ENCODE results near the gene CDCP2. TPM values are rescaled to one million over a fixed set of nuclear protein-coding genes. Genes with fewer than 3 reads are reported as not detected.

The CDCP2 gene
- 0.22 TPM for polyA plus RNA-seq (2013, experiment 1 of 2)
- 0.10 TPM for polyA plus RNA-seq (2013, experiment 2 of 2)

DNA sequence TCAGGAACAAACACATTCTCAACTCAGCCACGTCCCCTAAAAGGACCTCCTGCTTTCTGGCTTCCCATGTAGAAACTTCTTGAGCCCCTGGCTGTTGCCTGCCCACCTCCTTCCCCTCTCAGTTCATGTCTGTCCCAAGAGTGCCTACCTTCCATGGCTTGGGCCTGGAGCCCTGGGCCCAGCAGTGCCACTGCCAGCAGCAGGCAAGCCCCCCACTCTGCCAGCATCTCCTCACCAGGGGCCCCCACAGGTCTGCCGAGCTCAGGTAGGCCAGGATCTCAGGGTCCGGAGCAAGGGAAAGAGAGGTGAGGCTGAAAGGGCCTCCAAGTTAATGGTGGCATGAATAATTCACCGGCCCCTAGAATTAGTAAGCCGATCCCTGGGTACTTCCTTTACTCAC lies at the start of gene CDCP2:
Gene CDCP2, minus strand, starts transcription at position 305 of the 400 bp plus-strand sequence. Its CDS starts 78 bp downstream, at position 227.
- Histone ChIP-seq H3K4me3 (ENCODE audit: extremely low read depth, insufficient read depth, low read length, poor library complexity, severe bottlenecking) (no peak within 1 kb of the TSS), H3K9me3 (ENCODE audit: control insufficient read depth, low read length) (no peaks in the 10 kb centered on the region), H3K4me1 (ENCODE audit: control insufficient read depth, insufficient read depth, low read length, poor library complexity, severe bottlenecking) (peaks cover 4% of the 10 kb centered on the region), H3K36me3 (ENCODE audit: control insufficient read depth, insufficient read depth, low read length) (no peaks in the 10 kb centered on the region), H3K27ac (ENCODE audit: low read depth, low read length, severe bottlenecking) (peak within 1 kb of the TSS; percentile 23)
- WGBS, 2 experiments (ENCODE audit: insufficient coverage in 2 of 2), result 95 to 100% methylated on average over 4 to 5 of the region's 5 CpGs

DNA sequence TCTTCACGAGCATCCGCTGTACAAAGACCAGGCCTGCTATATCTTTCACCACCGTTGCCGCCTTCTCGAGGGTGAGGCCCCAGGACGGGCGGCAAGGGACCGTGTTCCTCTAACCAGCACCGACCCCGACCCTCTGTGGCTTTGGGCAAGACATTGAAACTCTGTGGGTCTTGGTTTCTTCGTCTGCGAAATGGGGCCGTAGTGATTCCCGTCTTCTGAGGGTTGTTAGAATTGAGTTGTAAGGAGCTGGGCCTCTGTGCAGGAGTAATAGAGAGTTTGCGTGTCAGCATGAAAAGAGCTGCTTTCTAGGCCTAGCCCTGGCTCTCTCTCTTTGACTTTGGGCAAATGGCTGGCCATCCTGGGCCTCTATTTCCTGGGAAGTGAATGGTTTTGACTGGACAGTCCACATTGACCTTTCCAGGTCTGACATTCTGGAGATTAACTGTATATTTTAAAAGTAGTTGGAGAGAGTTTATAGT lies 47.8 kb upstream of the CDCP2 start:
- Histone ChIP-seq H3K4me3 (ENCODE audit: extremely low read depth, insufficient read depth, low read length, poor library complexity, severe bottlenecking) (peak overlapping the region; percentile 74), H3K4me1 (ENCODE audit: control insufficient read depth, insufficient read depth, low read length, poor library complexity, severe bottlenecking) (no peaks in the 10 kb centered on the region), H3K36me3 (ENCODE audit: control insufficient read depth, insufficient read depth, low read length) (peaks cover 33% of the 10 kb centered on the region), H3K9me3 (ENCODE audit: control insufficient read depth, low read length) (no peaks in the 10 kb centered on the region), H3K27ac (ENCODE audit: low read depth, low read length, severe bottlenecking) (no peak overlapping the region)
- WGBS, 2 experiments (ENCODE audit: insufficient coverage in 2 of 2), result 1 to 2% methylated on average over 12 to 14 of the region's 15 CpGs

DNA sequence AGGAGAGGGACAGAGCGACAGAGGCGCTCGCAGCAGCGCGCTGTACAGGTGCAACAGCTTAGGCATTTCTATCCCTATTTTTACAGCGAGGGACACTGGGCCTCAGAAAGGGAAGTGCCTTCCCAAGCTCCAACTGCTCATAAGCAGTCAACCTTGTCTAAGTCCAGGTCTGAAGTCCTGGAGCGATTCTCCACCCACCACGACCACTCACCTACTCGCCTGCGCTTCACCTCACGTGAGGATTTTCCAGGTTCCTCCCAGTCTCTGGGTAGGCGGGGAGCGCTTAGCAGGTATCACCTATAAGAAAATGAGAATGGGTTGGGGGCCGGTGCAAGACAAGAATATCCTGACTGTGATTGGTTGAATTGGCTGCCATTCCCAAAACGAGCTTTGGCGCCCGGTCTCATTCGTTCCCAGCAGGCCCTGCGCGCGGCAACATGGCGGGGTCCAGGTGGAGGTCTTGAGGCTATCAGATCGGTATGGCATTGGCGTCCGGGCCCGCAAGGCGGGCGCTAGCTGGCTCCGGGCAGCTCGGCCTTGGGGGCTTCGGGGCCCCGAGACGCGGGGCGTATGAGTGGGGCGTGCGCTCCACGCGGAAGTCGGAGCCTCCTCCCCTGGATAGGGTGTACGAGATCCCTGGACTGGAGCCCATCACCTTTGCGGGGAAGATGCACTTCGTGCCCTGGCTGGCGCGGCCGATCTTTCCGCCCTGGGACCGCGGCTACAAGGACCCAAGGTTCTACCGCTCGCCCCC lies 47.1 kb upstream of the CDCP2 start, which contains the start of the genes CYB5RL and MRPL37:
Gene CYB5RL, minus strand, starts transcription at position 266 of the 754 bp plus-strand sequence. CDS start 4,414 bp downstream, outside the sequence.
Gene MRPL37, plus strand, starts transcription at position 403 of the 754 bp plus-strand sequence. Its CDS starts 77 bp downstream, at position 480.
- Histone ChIP-seq H3K4me1 (ENCODE audit: control insufficient read depth, insufficient read depth, low read length, poor library complexity, severe bottlenecking) (no peaks in the 10 kb centered on the region), H3K27ac (ENCODE audit: low read depth, low read length, severe bottlenecking) (no peak within 1 kb of the TSS), H3K36me3 (ENCODE audit: control insufficient read depth, insufficient read depth, low read length) (peaks cover 27% of the 10 kb centered on the region), H3K4me3 (ENCODE audit: extremely low read depth, insufficient read depth, low read length, poor library complexity, severe bottlenecking) (peak within 1 kb of the TSS; percentile 74), H3K9me3 (ENCODE audit: control insufficient read depth, low read length) (no peaks in the 10 kb centered on the region)
- WGBS, 2 experiments (ENCODE audit: insufficient coverage in 2 of 2), result 0% methylated on average over 35 to 49 of the region's 51 CpGs

DNA sequence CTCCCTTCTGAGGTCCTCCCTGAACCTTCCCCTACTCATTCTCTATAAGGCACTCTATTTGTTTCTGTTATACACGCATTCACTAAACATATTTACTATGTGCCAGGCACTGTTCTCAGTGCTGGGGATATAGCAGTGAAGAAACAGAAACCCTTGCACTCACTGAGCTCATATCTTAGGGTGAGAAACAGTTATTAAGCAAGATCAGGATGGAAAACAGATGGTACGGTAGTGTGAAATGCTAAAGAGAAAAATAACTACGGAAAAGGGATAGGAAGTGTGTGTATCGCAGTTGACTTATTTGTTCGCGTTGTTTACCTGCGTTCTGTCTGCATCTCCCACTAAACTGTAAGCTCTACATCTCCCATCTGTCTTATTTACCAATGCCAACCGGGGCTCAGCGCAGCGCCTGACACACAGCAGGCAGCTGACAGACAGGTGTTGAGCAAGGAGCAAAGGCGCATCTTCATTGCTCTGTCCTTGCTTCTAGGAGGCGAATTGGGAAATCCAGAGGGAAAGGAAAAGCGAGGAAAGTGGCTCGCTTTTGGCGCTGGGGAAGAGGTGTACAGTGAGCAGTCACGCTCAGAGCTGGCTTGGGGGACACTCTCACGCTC lies 46.5 kb upstream of the CDCP2 start:
- H3K4me1 ChIP-seq (ENCODE audit: control insufficient read depth, insufficient read depth, low read length, poor library complexity, severe bottlenecking), result no peaks in the 10 kb centered on the region
- H3K27ac ChIP-seq (ENCODE audit: low read depth, low read length, severe bottlenecking), result no peak overlapping the region
- H3K4me3 ChIP-seq (ENCODE audit: extremely low read depth, insufficient read depth, low read length, poor library complexity, severe bottlenecking), result peak overlapping the region; percentile 74
- WGBS, 2 experiments (ENCODE audit: insufficient coverage in 2 of 2), result 12 to 21% methylated on average over 9 to 11 of the region's 17 CpGs
- H3K36me3 ChIP-seq (ENCODE audit: control insufficient read depth, insufficient read depth, low read length), result peaks cover 20% of the 10 kb centered on the region
- H3K9me3 ChIP-seq (ENCODE audit: control insufficient read depth, low read length), result no peaks in the 10 kb centered on the region

DNA sequence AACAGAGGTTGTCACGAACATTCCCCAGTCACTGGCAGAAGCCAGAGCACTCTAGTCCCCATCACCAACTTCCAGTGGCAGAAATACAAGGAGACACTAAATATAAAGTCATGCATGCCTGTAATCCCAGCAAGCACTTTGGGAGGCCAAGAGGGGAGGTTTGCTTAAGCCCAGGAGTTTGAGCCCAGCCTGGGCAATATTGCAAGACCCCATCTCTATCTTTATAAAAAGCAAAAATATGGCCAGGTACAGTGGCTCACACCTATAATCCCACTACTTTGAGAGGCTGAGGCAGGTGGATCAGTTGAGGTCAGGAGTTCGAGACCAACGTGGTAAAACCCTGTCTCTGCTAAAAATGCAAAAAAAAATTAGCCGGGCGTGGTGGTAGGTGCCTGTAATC lies 40.7 kb upstream of the CDCP2 start:
- Histone ChIP-seq H3K9me3 (ENCODE audit: control insufficient read depth, low read length) (no peaks in the 10 kb centered on the region), H3K36me3 (ENCODE audit: control insufficient read depth, insufficient read depth, low read length) (no peaks in the 10 kb centered on the region)

DNA sequence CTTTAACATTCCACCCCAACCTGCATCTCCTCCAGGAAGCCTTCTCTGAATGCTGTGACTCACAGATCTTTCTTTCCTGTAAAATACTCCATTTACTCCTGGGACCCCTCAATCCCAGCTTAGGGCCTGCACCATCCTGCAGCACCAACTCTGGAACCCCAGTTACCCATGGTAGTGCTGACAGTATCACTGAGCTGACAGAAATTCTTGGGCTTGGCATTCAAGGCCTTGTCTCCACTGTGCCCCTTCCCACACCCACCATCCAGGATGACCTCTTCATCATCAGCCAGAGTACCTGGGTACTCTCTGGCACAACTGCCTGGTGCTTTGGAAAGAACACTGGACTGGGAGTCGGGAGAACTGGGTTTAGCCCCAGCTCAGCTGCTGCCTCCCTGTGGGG lies 38.7 kb upstream of the CDCP2 start:
- 50% methylated on average over 1 of the region's 1 CpG; no CpG with 5 or more reads in 1 of the 2 experiments for WGBS, 2 experiments (ENCODE audit: insufficient coverage in 2 of 2)
- H3K9me3 ChIP-seq (ENCODE audit: control insufficient read depth, low read length), result no peaks in the 10 kb centered on the region
- no peak overlapping the region for H3K27ac ChIP-seq (ENCODE audit: low read depth, low read length, severe bottlenecking)
- no peak overlapping the region for H3K4me3 ChIP-seq (ENCODE audit: extremely low read depth, insufficient read depth, low read length, poor library complexity, severe bottlenecking)
- H3K4me1 ChIP-seq (ENCODE audit: control insufficient read depth, insufficient read depth, low read length, poor library complexity, severe bottlenecking), result no peaks in the 10 kb centered on the region
- no peaks in the 10 kb centered on the region for H3K36me3 ChIP-seq (ENCODE audit: control insufficient read depth, insufficient read depth, low read length)

More for the DNA sequence above, 40.7 kb upstream of the CDCP2 start:
- 95 to 96% methylated on average over 2 to 4 of the region's 5 CpGs for WGBS, 2 experiments (ENCODE audit: insufficient coverage in 2 of 2)
- no peak overlapping the region for H3K4me3 ChIP-seq (ENCODE audit: extremely low read depth, insufficient read depth, low read length, poor library complexity, severe bottlenecking)
- no peaks in the 10 kb centered on the region for H3K4me1 ChIP-seq (ENCODE audit: control insufficient read depth, insufficient read depth, low read length, poor library complexity, severe bottlenecking)
- H3K27ac ChIP-seq (ENCODE audit: low read depth, low read length, severe bottlenecking), result no peak overlapping the region

DNA sequence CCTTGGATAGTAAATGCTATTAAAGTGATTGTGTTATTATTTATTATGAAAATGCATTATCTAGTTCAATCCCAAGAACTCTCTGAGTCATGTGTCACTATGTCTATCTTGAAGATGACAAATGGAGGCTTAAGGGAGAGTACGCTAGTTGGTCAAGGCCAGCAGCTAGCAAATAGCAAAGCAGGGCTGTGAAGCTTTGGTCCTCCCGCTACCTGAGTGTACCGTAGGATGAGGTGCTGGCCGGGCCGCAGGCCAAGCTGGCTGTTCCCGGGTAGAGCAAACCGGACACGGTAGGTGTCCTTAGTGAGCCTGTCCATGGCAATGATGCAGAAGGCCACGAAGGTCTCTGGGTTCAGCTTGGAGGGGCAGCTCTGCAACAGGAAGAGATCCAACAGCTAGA lies 37.7 kb upstream of the CDCP2 start:
- H3K36me3 ChIP-seq (ENCODE audit: control insufficient read depth, insufficient read depth, low read length), result no peaks in the 10 kb centered on the region
- WGBS, 2 experiments (ENCODE audit: insufficient coverage in 2 of 2), result 89 to 97% methylated on average over 9 of the region's 9 CpGs
- H3K27ac ChIP-seq (ENCODE audit: low read depth, low read length, severe bottlenecking), result no peak overlapping the region
- H3K4me1 ChIP-seq (ENCODE audit: control insufficient read depth, insufficient read depth, low read length, poor library complexity, severe bottlenecking), result no peaks in the 10 kb centered on the region
- H3K4me3 ChIP-seq (ENCODE audit: extremely low read depth, insufficient read depth, low read length, poor library complexity, severe bottlenecking), result no peak overlapping the region
- H3K9me3 ChIP-seq (ENCODE audit: control insufficient read depth, low read length), result no peaks in the 10 kb centered on the region

DNA sequence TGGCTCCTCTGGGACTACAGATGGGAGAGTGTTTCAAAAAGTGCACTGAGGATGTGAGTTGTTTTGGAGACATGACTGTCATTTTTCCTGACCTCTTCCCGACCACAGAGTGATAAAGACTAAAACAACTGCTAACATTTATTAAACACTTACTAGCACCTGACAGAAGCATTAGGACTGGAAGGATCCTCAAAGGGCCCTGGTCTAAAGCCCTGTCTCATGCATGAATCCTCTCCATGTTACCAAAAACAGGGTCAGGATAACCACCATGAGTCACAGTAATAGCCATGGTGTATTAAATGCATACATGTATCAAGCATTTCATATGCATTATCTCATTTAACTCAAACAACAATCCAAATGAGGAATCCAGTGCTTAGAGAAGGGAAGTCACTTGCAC lies 35.5 kb upstream of the CDCP2 start:
- no peaks in the 10 kb centered on the region for H3K36me3 ChIP-seq (ENCODE audit: control insufficient read depth, insufficient read depth, low read length)
- H3K4me1 ChIP-seq (ENCODE audit: control insufficient read depth, insufficient read depth, low read length, poor library complexity, severe bottlenecking), result no peaks in the 10 kb centered on the region
- no CpG with 5 or more reads among the region's 1 CpG for WGBS, 2 experiments (ENCODE audit: insufficient coverage in 2 of 2)
- H3K4me3 ChIP-seq (ENCODE audit: extremely low read depth, insufficient read depth, low read length, poor library complexity, severe bottlenecking), result no peak overlapping the region
- no peaks in the 10 kb centered on the region for H3K9me3 ChIP-seq (ENCODE audit: control insufficient read depth, low read length)
- H3K27ac ChIP-seq (ENCODE audit: low read depth, low read length, severe bottlenecking), result no peak overlapping the region

DNA sequence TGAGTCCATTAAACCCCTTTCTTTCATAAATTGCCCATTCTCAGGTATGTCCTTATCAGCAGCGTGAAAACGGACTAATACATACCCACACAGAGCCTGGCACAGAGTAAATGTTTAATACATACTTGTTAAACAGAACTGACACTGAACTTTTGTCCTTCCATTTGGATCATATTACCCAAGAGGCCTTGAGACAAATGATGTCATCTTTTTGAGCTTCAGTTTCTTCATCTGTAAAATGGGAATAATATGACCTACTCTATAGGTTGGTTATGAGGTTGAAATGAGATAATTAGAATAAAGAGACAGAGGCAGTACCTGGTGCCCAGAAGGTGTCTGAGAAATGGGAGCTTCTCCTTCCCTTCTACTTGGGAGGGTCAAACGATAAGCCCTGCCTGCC lies 33.3 kb upstream of the CDCP2 start:
- 80 to 100% methylated on average over 1 to 3 of the region's 3 CpGs for WGBS, 2 experiments (ENCODE audit: insufficient coverage in 2 of 2)
- Histone ChIP-seq H3K36me3 (ENCODE audit: control insufficient read depth, insufficient read depth, low read length) (no peaks in the 10 kb centered on the region), H3K4me3 (ENCODE audit: extremely low read depth, insufficient read depth, low read length, poor library complexity, severe bottlenecking) (no peak overlapping the region)

DNA sequence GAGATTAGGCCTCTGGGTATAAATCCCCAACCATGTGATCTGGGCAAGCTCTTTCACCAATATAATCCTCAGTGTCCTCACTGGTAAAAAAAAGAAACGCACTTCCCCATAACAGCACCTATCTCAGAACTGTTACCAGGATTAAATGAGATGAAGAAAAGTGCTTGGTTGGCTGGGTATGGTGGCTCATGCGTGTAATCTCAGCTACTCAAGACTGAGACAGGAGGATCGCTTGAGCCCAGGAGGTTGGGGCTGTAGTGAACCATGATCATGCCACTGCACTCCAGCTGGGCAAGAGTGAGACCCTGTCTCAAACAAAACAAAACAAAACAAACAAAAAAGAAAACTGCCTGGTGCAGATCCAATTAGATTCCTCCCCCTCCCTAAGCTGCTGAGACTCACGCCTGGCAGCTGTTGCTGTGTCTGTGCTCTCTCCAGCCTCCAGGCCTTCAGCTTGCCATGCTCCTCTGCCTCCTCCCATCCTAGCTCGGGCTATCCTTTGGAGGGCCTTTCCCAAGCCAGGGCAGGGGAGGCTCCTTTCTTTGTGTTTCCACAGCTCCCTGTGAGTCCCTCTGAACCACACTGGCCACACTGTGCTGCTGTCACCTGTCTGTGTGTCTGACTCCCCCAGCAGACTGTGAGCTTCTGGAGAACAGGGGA lies 28.0 kb upstream of the CDCP2 start:
- no peaks in the 10 kb centered on the region for H3K4me1 ChIP-seq (ENCODE audit: control insufficient read depth, insufficient read depth, low read length, poor library complexity, severe bottlenecking)
- H3K9me3 ChIP-seq (ENCODE audit: control insufficient read depth, low read length), result no peaks in the 10 kb centered on the region
- 80 to 82% methylated on average over 3 of the region's 5 CpGs for WGBS, 2 experiments (ENCODE audit: insufficient coverage in 2 of 2)
- H3K4me3 ChIP-seq (ENCODE audit: extremely low read depth, insufficient read depth, low read length, poor library complexity, severe bottlenecking), result no peak overlapping the region
- H3K36me3 ChIP-seq (ENCODE audit: control insufficient read depth, insufficient read depth, low read length), result no peaks in the 10 kb centered on the region
- no peak overlapping the region for H3K27ac ChIP-seq (ENCODE audit: low read depth, low read length, severe bottlenecking)

More for the DNA sequence above, 33.3 kb upstream of the CDCP2 start:
- Histone ChIP-seq H3K9me3 (ENCODE audit: control insufficient read depth, low read length) (no peaks in the 10 kb centered on the region), H3K27ac (ENCODE audit: low read depth, low read length, severe bottlenecking) (no peak overlapping the region), H3K4me1 (ENCODE audit: control insufficient read depth, insufficient read depth, low read length, poor library complexity, severe bottlenecking) (no peaks in the 10 kb centered on the region)
